SK-N-SH (cell line): ENCODE measurements around the gene TSPAN32.

Experiments
- CTCF ChIP-seq: fragments of 200-600 bp; sonication (generic); IDR thresholded peaks from 2 replicates; pipeline ENCODE4 v1.6.1; 2017; ENCODE audit warnings: antibody characterized with exemption, mild to moderate bottlenecking, moderate library complexity
- EP300 ChIP-seq, 2 experiments: IDR thresholded peaks; 2 replicates each; pipeline versions ENCODE4 v1.4.0 to v1.6.1; 2012; ENCODE audit warnings: borderline replicate concordance in 1 of 2, low read depth in 1 of 2, low read length in 1 of 2
- EZH2phosphoT487 ChIP-seq: fragments of 200-600 bp; sonication (generic); IDR thresholded peaks from 2 replicates; pipeline ENCODE4 v1.6.1; 2017; ENCODE audit warnings: low read depth, mixed run types, mild to moderate bottlenecking, antibody characterized with exemption, moderate library complexity, borderline replicate concordance
- FOXJ3 ChIP-seq: sonication (generic); formaldehyde crosslinking; IDR thresholded peaks from 2 replicates; pipeline ENCODE4 v1.5.1; 2020; ENCODE audit warnings: mild to moderate bottlenecking, missing genetic modification reagents
- USF1 ChIP-seq: IDR thresholded peaks from 2 replicates; pipeline ENCODE4 v1.4.0; 2012; ENCODE audit warnings: low read depth, borderline replicate concordance
- USF2 ChIP-seq: fragments of 150-350 bp; IDR thresholded peaks from 2 replicates; pipeline ENCODE4 v1.6.1; 2017; ENCODE audit warnings: antibody characterized with exemption, low read length, low read depth, borderline replicate concordance
- TF ChIP-seq, protein P1 (sequence below): IDR thresholded peaks from 2 replicates; pipeline ENCODE4 v1.6.1; 2012; ENCODE audit warnings: mild to moderate bottlenecking, low read depth, low read length, moderate library complexity

DNA sequence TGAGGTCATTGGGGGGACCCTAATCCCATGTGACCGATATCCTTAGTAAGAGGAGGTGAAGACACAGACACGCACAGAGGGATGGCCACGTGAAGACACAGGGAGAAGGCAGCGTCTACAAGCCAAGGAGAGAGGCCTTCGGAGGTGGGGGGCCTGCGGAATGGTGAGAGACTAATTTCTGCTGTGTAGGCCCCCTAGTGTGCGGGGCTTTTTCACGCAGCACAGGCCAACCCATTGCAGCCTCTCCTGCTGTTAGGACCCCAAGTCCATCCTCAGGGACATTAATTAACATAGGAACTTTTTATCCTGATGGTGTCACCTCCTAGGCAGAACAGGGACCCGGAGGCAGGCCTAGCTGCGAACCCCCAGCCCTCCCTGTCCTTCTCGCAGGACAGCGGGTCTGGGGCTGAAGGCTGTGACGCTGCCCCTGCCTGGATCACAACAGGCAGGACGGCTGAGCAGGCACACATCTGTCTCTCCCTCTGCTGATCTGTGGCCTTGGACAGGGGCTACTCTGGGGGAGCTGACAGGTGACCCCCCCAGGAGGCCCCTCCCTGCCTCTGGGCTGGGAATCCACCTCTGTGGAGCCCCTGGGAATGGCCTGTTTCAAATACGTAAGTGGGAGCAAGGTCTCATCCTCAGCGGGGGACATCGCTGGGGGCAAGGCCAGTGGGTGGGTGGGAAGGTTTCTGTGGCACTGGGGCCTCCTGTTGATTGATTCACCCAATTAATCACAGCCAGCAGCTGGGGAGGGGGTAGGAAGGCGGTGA, 39.3 kb upstream of the TSPAN32 start:
- no peak for TF ChIP-seq CTCF
- no peak for TF ChIP-seq USF1
- TF ChIP-seq, protein P1, sequence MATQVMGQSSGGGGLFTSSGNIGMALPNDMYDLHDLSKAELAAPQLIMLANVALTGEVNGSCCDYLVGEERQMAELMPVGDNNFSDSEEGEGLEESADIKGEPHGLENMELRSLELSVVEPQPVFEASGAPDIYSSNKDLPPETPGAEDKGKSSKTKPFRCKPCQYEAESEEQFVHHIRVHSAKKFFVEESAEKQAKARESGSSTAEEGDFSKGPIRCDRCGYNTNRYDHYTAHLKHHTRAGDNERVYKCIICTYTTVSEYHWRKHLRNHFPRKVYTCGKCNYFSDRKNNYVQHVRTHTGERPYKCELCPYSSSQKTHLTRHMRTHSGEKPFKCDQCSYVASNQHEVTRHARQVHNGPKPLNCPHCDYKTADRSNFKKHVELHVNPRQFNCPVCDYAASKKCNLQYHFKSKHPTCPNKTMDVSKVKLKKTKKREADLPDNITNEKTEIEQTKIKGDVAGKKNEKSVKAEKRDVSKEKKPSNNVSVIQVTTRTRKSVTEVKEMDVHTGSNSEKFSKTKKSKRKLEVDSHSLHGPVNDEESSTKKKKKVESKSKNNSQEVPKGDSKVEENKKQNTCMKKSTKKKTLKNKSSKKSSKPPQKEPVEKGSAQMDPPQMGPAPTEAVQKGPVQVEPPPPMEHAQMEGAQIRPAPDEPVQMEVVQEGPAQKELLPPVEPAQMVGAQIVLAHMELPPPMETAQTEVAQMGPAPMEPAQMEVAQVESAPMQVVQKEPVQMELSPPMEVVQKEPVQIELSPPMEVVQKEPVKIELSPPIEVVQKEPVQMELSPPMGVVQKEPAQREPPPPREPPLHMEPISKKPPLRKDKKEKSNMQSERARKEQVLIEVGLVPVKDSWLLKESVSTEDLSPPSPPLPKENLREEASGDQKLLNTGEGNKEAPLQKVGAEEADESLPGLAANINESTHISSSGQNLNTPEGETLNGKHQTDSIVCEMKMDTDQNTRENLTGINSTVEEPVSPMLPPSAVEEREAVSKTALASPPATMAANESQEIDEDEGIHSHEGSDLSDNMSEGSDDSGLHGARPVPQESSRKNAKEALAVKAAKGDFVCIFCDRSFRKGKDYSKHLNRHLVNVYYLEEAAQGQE, result no peak
- TF ChIP-seq USF2, result no peak
- no peak for TF ChIP-seq EP300 (IDR thresholded peaks at IDR 0.05; ENCODE audit: borderline replicate concordance in 1 of 2, low read depth in 1 of 2, low read length in 1 of 2)
- no peak for TF ChIP-seq FOXJ3 (CRISPR knock-in tag)
- TF ChIP-seq EZH2phosphoT487, result no peak
